HepG2 (cell line): ENCODE measurements around the gene VBP1.

Experiments used
- CTCF ChIP-seq: sonication (generic); formaldehyde crosslinking; IDR thresholded peaks from 2 replicates; pipeline ENCODE4 v1.5.0; 2020; ENCODE audit warnings: mild to moderate bottlenecking, missing genetic modification reagents, moderate library complexity
- EP300 ChIP-seq, 3 experiments: sonication (generic) in 1 of 3; formaldehyde crosslinking in 1 of 3; IDR thresholded peaks; 2 replicates each; pipeline versions ENCODE4 v1.5.1 to v1.6.1; 2011 to 2020; ENCODE audit warnings: low read depth in 2 of 3, low read length in 2 of 3, borderline replicate concordance in 1 of 3, improper control_type of control experiment in 1 of 3, mild to moderate bottlenecking in 1 of 3, missing genetic modification reagents in 1 of 3, moderate library complexity in 1 of 3
- SMC3 ChIP-seq: IDR thresholded peaks from 2 replicates; pipeline ENCODE4 v1.6.1; 2011; ENCODE audit warnings: low read length, improper control_type of control experiment
- ZBTB43 ChIP-seq: sonication (generic); formaldehyde crosslinking; conservative IDR thresholded peaks from 2 replicates; pipeline ENCODE4 v1.4.0; 2020; ENCODE audit warnings: missing genetic modification reagents
- ZNF549 ChIP-seq: sonication (generic); formaldehyde crosslinking; IDR thresholded peaks from 2 replicates; pipeline ENCODE4 v1.5.0; 2020; ENCODE audit warnings: missing genetic modification reagents
- ZNF589 ChIP-seq: sonication (generic); formaldehyde crosslinking; conservative IDR thresholded peaks from 2 replicates; pipeline ENCODE4 v1.8.0; 2022; ENCODE audit warnings: mild to moderate bottlenecking, moderate library complexity, missing genetic modification reagents
- ZNF747 ChIP-seq: sonication (generic); formaldehyde crosslinking; IDR thresholded peaks from 2 replicates; pipeline ENCODE4 v1.8.1; 2023; ENCODE audit warnings: missing genetic modification reagents, mild to moderate bottlenecking, borderline replicate concordance
- ZNF777 ChIP-seq: sonication (generic); formaldehyde crosslinking; IDR thresholded peaks from 2 replicates; pipeline ENCODE4 v1.4.0; 2020; ENCODE audit warnings: missing genetic modification reagents

- no peak for TF ChIP-seq CTCF (CRISPR knock-in tag)
- TF ChIP-seq ZBTB43, result no peak
- no peak for TF ChIP-seq ZNF589 (CRISPR knock-in tag)
- TF ChIP-seq ZNF747 (CRISPR knock-in tag), result no peak
- no peak for TF ChIP-seq SMC3
- TF ChIP-seq ZNF549 (CRISPR knock-in tag), result no peak
- no peak for TF ChIP-seq ZNF777 (CRISPR knock-in tag)
- no peak for TF ChIP-seq EP300 (IDR thresholded peaks at IDR 0.05; ENCODE audit: low read depth in 2 of 2, low read length in 2 of 2)
- TF ChIP-seq EP300 (CRISPR knock-in tag; IDR thresholded peaks at IDR 0.05; ENCODE audit: borderline replicate concordance), result no peak
Measured at GRCh38 chrX:155247497-155247896, 31.2 kb downstream of the VBP1 start.
